NCI-H526 (cell line): ENCODE results near the gene CREM.

Experiments
- DNase-seq, 2 experiments: peaks; one replicate each; lab custom pipeline; 2025; lab: John Stamatoyannopoulos, UW

Gene CREM

GRCh38 chr10:35219891-35220890, 93.5 kb downstream of the CREM start:
- no peak for DNase-seq

GRCh38 chr10:35223016-35223415, 96.4 kb downstream of the CREM start:
- peak in 1 of 2 experiments; percentile 0 for DNase-seq

GRCh38 chr10:35224045-35224740, 97.5 kb downstream of the CREM start:
- DNase-seq: no peak

- no peak for DNase-seq
Observed at GRCh38 chr10:35225204-35225603, 98.6 kb downstream of the CREM start.

GRCh38 chr10:35226507-35226906, 99.9 kb downstream of the CREM start:
- no peak for DNase-seq

- no peak for DNase-seq
Observed at GRCh38 chr10:35228058-35228457, 101.4 kb downstream of the CREM start.

GRCh38 chr10:35231646-35232045, 105.0 kb downstream of the CREM start:
- no peak for DNase-seq

- DNase-seq: no peak
Observed at GRCh38 chr10:35232527-35232926, 105.9 kb downstream of the CREM start.

GRCh38 chr10:35234073-35234472, 107.4 kb downstream of the CREM start:
- no peak for DNase-seq

- DNase-seq: peak in 1 of 2 experiments; percentile 2
Observed at GRCh38 chr10:35236739-35237138, 110.1 kb downstream of the CREM start.

- DNase-seq: no peak
Observed at GRCh38 chr10:35237766-35238512, 111.3 kb downstream of the CREM start.

GRCh38 chr10:35244549-35244948, 117.9 kb downstream of the CREM start:
- DNase-seq: no peak

- DNase-seq: no peak
Observed at GRCh38 chr10:35246770-35247343, 120.2 kb downstream of the CREM start.

- no peak for DNase-seq
Observed at GRCh38 chr10:35251373-35252100, 124.9 kb downstream of the CREM start.

- no peak for DNase-seq
Observed at GRCh38 chr10:35257057-35257983, 130.7 kb downstream of the CREM start.

GRCh38 chr10:35259769-35260397, 133.2 kb downstream of the CREM start:
- no peak for DNase-seq

- DNase-seq: no peak
Observed at GRCh38 chr10:35262436-35262835, 135.8 kb downstream of the CREM start.
